HG02943 (cell line): ENCODE results near the gene SOCS1.
"Not testable (repeated sequence)": the region's sequence is repeated elsewhere in the genome, so short reads cannot be mapped to it uniquely, and the experiment has no call there.

Source experiments
- ATAC-seq: cut with Tn5 transposase; IDR thresholded peaks from one replicate; pipeline ENCODE4 v1.9.1; 2021; ENCODE audit warnings: mild to moderate bottlenecking, low read depth, moderate library complexity; ENCODE audit not compliant: unreplicated experiment

The SOCS1 gene

GRCh38 chr16:11255737-11256660, at the start of gene SOCS1:
Gene SOCS1 (minus strand): TSS chr16:11256204. CDS start chr16:11255478, 726 bp downstream.
- peak; percentile 44 for ATAC-seq

GRCh38 chr16:11303405-11304138, 47.6 kb upstream of the SOCS1 start:
- no peak for ATAC-seq

- ATAC-seq: no peak
Observed at GRCh38 chr16:11302977-11303376, 47.0 kb upstream of the SOCS1 start.

- no peak for ATAC-seq
Observed at GRCh38 chr16:11301645-11302501, 45.9 kb upstream of the SOCS1 start.

GRCh38 chr16:11300560-11300892, 44.5 kb upstream of the SOCS1 start:
- ATAC-seq: no peak

- ATAC-seq: no peak
Observed at GRCh38 chr16:11299865-11300559, 44.0 kb upstream of the SOCS1 start.

- not testable (repeated sequence) for ATAC-seq
Observed at GRCh38 chr16:11298950-11299547, 43.0 kb upstream of the SOCS1 start.

- ATAC-seq: no peak
Observed at GRCh38 chr16:11298143-11298900, 42.3 kb upstream of the SOCS1 start.

- peak; percentile 69 for ATAC-seq
Observed at GRCh38 chr16:11297492-11298142, 41.6 kb upstream of the SOCS1 start.

GRCh38 chr16:11296706-11297491, 40.9 kb upstream of the SOCS1 start:
- peak; percentile 22 for ATAC-seq

GRCh38 chr16:11296351-11296705, 40.3 kb upstream of the SOCS1 start:
- no peak for ATAC-seq

- no peak for ATAC-seq
Observed at GRCh38 chr16:11295672-11296071, 39.7 kb upstream of the SOCS1 start.

GRCh38 chr16:11292076-11292748, 36.2 kb upstream of the SOCS1 start:
- ATAC-seq: no peak

- no peak for ATAC-seq
Observed at GRCh38 chr16:11291091-11291703, 35.2 kb upstream of the SOCS1 start.

- no peak for ATAC-seq
Observed at GRCh38 chr16:11290102-11290893, 34.3 kb upstream of the SOCS1 start.

- not testable (repeated sequence) for ATAC-seq
Observed at GRCh38 chr16:11289696-11290095, 33.7 kb upstream of the SOCS1 start.
